CD4-positive, CD25-positive, alpha-beta regulatory T cell (primary cell): ENCODE results near the gene COMMD1. TPM values are rescaled to one million over a fixed set of nuclear protein-coding genes. Genes with fewer than 3 reads are reported as not detected.
"Not testable (repeated sequence)": the region's sequence is repeated elsewhere in the genome, so short reads cannot be mapped to it uniquely, and the experiment has no call there.

ENCODE experiments used
- ATAC-seq, 2 donors: fragments of 150-1000 bp; cut with Tn5 transposase; one replicate each; pipeline ENCODE4 v1.10.0; 2021; ENCODE audit warnings: low read depth in 2 of 2, moderate number of reproducible peaks in 2 of 2, moderate library complexity in 1 of 2
- DNase-seq, 3 donors: peaks; one replicate each; pipeline versions ENCODE4 v3.0.0 to v3.0.0-alpha.2; 2012 to 2022; ENCODE audit warnings: mixed read lengths in 1 of 3
- H3K27ac ChIP-seq: one replicate; pipeline ENCODE4 v1.7.0; 2013; ENCODE audit warnings: mild to moderate bottlenecking, low read length; ENCODE audit not compliant: insufficient read depth, poor library complexity, severe bottlenecking
- H3K27me3 ChIP-seq: one replicate; pipeline ENCODE4 v1.7.0; 2013; ENCODE audit warnings: low read length; ENCODE audit not compliant: control insufficient read depth, insufficient read depth
- H3K36me3 ChIP-seq: one replicate; pipeline ENCODE4 v1.7.0; 2013; ENCODE audit warnings: mild to moderate bottlenecking, low read length, moderate library complexity; ENCODE audit not compliant: control insufficient read depth, insufficient read depth
- H3K4me1 ChIP-seq: 2 replicates; pipeline ENCODE4 v1.7.0; 2013; ENCODE audit warnings: mild to moderate bottlenecking, low read length; ENCODE audit not compliant: insufficient read depth, control insufficient read depth, poor library complexity, severe bottlenecking
- H3K4me3 ChIP-seq: one replicate; pipeline ENCODE4 v1.7.0; 2013; ENCODE audit warnings: low read depth, mild to moderate bottlenecking, low read length, moderate library complexity
- H3K9me3 ChIP-seq, 2 experiments: 1 replicate in 1 of 2; 2 replicates in 1 of 2; pipeline ENCODE4 v1.7.0; 2013; ENCODE audit warnings: low read length in 2 of 2, mild to moderate bottlenecking in 1 of 2, moderate library complexity in 1 of 2; ENCODE audit not compliant: control insufficient read depth in 2 of 2
- H3K27ac Mint-ChIP-seq, 3 donors: one replicate each; pipeline ENCODE4 v1.8.0; 2020 to 2022; ENCODE audit warnings: mild to moderate bottlenecking in 3 of 3, mixed read lengths in 3 of 3, moderate library complexity in 2 of 3
- H3K27me3 Mint-ChIP-seq: one replicate; pipeline ENCODE4 v1.8.0; 2022; ENCODE audit warnings: mild to moderate bottlenecking, mixed read lengths
- H3K36me3 Mint-ChIP-seq: one replicate; pipeline ENCODE4 v1.8.0; 2020; ENCODE audit warnings: mixed read lengths
- H3K4me1 Mint-ChIP-seq, 4 donors: one replicate each; pipeline ENCODE4 v1.8.0; 2020 to 2022; ENCODE audit warnings: mixed read lengths in 4 of 4, mild to moderate bottlenecking in 1 of 4
- H3K4me3 Mint-ChIP-seq, 4 donors: one replicate each; pipeline ENCODE4 v1.8.0; 2020 to 2022; ENCODE audit warnings: mild to moderate bottlenecking in 4 of 4, mixed read lengths in 4 of 4, moderate library complexity in 3 of 4
- H3K9me3 Mint-ChIP-seq, 7 donors: one replicate each; pipeline ENCODE4 v1.8.0; 2020 to 2022; ENCODE audit warnings: mixed read lengths in 7 of 7, mild to moderate bottlenecking in 3 of 7, moderate library complexity in 2 of 7
- polyA plus RNA-seq, 4 donors: library from polyadenylated mRNA; unstranded; fragments of 300-500 nt; fragmentation: Illumina TruSeq; gene quantifications; one replicate each; pipeline ENCODE4 v1.2.3, GENCODE V29; 2021
- total RNA-seq: library from RNA; stranded (reverse); gene quantifications from one replicate; pipeline ENCODE4 v1.2.3, GENCODE V29; 2022

COMMD1 gene
- total and polyA plus RNA-seq, 5 donors from 2014 or later = 21.4 to 79.2 (median 55.0) TPM

DNA sequence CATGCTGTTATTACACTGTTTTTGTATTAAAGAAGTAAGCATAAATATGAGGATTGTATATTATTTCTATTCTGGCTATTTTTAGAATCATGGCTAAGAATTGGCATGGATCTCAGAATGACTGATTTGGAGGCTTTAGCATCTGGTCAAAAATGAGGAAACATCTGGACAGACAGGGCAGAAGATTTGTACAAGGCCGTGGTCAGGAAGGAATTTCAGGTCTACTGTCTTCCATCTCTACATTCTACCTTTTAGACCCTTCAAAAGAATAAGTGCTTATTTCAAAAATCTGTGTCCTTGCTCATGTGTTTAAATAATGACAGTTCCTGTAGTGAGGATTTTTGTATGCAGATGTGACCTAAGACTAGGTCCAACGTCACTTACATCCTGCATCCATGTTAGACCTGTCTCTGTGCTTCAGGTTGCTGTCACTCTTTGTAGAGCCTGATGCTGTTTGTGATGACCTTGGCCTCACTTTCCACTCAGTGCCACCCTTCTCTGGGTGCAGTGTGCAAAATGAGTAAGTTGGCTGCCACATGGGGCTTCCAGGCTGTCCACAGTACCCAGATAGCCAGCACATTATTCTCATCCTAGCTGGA, 235.8 kb downstream of the COMMD1 start:
- H3K36me3 ChIP-seq = no peaks in the 10 kb centered on the region
- no peaks in the 10 kb centered on the region for H3K4me1 ChIP-seq
- no peaks in the 10 kb centered on the region for H3K27me3 Mint-ChIP-seq
- no peak overlapping the region for H3K4me3 Mint-ChIP-seq
- no peak overlapping the region for H3K27ac ChIP-seq
- no peak overlapping the region for H3K4me3 ChIP-seq
- no peak overlapping the region for H3K27ac Mint-ChIP-seq
- H3K4me1 Mint-ChIP-seq = peaks cover 0 to 5% (median 2%) of the 10 kb centered on the region in 4 donors
- DNase-seq (no peak), ATAC-seq (no peak)
- H3K9me3 ChIP-seq = no peaks in the 10 kb centered on the region
- peaks cover 23% of the 10 kb centered on the region for H3K36me3 Mint-ChIP-seq
- peaks cover 0 to 3% (median 0%) of the 10 kb centered on the region in 7 donors for H3K9me3 Mint-ChIP-seq
- no peaks in the 10 kb centered on the region for H3K27me3 ChIP-seq

DNA sequence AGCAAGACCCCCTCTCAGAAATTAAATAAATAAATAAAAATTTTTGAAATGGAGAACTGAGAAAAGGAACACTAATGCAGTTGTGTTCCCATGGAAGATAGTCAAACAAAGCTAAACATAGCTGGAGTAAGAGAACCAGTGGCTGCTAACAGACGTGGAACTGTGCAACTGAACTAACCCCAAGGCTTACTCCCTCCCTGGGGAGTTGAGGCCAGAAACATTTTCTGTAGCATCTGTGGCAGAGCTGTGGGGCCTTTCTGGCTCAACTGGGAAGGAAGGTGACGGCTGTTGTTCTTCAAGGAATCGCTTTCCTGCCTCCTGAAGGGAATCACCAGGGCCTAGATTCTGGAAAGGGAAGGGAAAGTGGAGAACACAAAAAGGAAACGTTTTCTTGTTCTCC, 236.6 kb downstream of the COMMD1 start:
- H3K4me1 ChIP-seq = no peaks in the 10 kb centered on the region
- no peak for DNase-seq
- Mint-ChIP-seq H3K9me3 (peaks cover 0 to 3% (median 0%) of the 10 kb centered on the region in 7 donors), H3K27me3 (no peaks in the 10 kb centered on the region), H3K27ac (no peak overlapping the region), H3K36me3 (peaks cover 18% of the 10 kb centered on the region), H3K4me3 (no peak overlapping the region), H3K4me1 (peaks cover 0 to 6% (median 5%) of the 10 kb centered on the region in 4 donors)
- H3K4me3 ChIP-seq = no peak overlapping the region
- no peak overlapping the region for H3K27ac ChIP-seq
- ATAC-seq = no peak
- H3K9me3 ChIP-seq = no peaks in the 10 kb centered on the region
- no peaks in the 10 kb centered on the region for H3K36me3 ChIP-seq
- H3K27me3 ChIP-seq = no peaks in the 10 kb centered on the region

DNA sequence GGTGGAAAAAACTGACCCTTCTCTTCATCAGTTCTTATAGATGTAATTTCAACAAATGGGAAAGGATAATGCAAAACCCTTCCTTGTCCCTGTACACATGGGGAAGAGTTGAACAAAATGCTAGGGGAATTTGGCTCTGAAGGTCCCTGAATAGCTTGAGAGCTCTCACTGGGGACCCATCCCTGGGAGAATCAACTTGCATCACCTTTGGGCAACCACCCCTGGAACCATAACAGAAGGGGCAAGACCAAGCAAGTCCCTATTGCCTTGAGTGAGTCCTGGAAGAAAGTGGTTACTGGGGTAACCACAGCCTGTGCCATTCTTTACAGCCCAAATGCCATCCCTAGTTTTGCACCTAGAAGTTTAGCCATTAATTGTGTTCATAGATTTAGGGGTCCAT, 238.2 kb downstream of the COMMD1 start:
- no peaks in the 10 kb centered on the region for H3K4me1 ChIP-seq
- ATAC-seq (no peak), DNase-seq (no peak)
- H3K36me3 ChIP-seq = no peaks in the 10 kb centered on the region
- Mint-ChIP-seq H3K27ac (no peak overlapping the region), H3K9me3 (peaks cover 0 to 3% (median 0%) of the 10 kb centered on the region in 7 donors), H3K4me3 (no peak overlapping the region), H3K36me3 (peaks cover 14% of the 10 kb centered on the region), H3K27me3 (no peaks in the 10 kb centered on the region), H3K4me1 (peaks cover 0 to 6% (median 4%) of the 10 kb centered on the region in 4 donors)
- H3K27ac ChIP-seq = no peak overlapping the region
- H3K4me3 ChIP-seq = no peak overlapping the region
- H3K9me3 ChIP-seq = no peaks in the 10 kb centered on the region
- H3K27me3 ChIP-seq = no peaks in the 10 kb centered on the region

- Histone ChIP-seq H3K27me3 (no peaks in the 10 kb centered on the region), H3K27ac (no peak overlapping the region), H3K9me3 (no peaks in the 10 kb centered on the region), H3K36me3 (no peaks in the 10 kb centered on the region), H3K4me1 (no peaks in the 10 kb centered on the region), H3K4me3 (no peak overlapping the region)
- H3K9me3 Mint-ChIP-seq = peaks cover 0 to 3% (median 0%) of the 10 kb centered on the region in 7 donors
- H3K4me3 Mint-ChIP-seq = no peak overlapping the region
- H3K36me3 Mint-ChIP-seq = peaks cover 14% of the 10 kb centered on the region
- ATAC-seq (no peak), DNase-seq (no peak)
- H3K27ac Mint-ChIP-seq = no peak overlapping the region
- no peaks in the 10 kb centered on the region for H3K27me3 Mint-ChIP-seq
- peaks cover 0 to 6% (median 2%) of the 10 kb centered on the region in 4 donors for H3K4me1 Mint-ChIP-seq
Observed at GRCh38 chr2:62144689-62145477, 239.4 kb downstream of the COMMD1 start.

DNA sequence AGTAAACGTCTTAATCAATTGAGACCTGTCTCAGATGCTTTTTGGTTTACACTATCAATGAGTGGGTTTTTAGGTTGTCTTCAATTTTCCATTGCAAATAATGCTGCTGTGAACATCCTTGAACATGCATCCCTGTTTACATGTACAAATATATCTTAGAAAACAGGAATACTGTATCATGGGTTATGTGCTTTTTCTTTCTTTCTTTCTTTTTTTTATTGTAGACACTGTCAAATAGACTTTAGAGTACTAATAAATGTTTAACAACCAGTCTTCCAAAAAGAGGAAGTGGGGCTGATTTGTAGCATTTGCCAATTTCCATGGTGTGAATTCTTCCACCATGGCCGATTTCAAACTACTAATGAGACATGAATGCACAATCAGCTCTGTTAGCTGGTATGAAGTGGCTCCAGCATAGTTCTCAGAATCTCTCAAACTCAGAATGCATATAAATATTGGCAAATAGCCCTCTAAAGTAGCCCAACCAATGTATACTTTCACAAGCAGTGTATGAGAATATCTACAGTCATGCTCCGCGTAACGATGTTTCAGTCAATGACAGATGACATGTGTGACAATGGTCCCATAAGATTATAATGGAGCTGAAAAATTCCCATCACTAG, 240.1 kb downstream of the COMMD1 start:
- H3K9me3 Mint-ChIP-seq = peaks cover 0 to 3% (median 0%) of the 10 kb centered on the region in 7 donors
- ATAC-seq (no peak), DNase-seq (no peak)
- no peak overlapping the region for H3K4me3 ChIP-seq
- no peaks in the 10 kb centered on the region for H3K4me1 ChIP-seq
- H3K27me3 ChIP-seq = no peaks in the 10 kb centered on the region
- H3K4me1 Mint-ChIP-seq = peaks cover 0 to 6% (median 0%) of the 10 kb centered on the region in 4 donors
- no peaks in the 10 kb centered on the region for H3K9me3 ChIP-seq
- no peak overlapping the region for H3K4me3 Mint-ChIP-seq
- H3K27me3 Mint-ChIP-seq = no peaks in the 10 kb centered on the region
- H3K36me3 ChIP-seq = no peaks in the 10 kb centered on the region
- H3K27ac Mint-ChIP-seq = no peak overlapping the region
- no peak overlapping the region for H3K27ac ChIP-seq
- peaks cover 14% of the 10 kb centered on the region for H3K36me3 Mint-ChIP-seq

DNA sequence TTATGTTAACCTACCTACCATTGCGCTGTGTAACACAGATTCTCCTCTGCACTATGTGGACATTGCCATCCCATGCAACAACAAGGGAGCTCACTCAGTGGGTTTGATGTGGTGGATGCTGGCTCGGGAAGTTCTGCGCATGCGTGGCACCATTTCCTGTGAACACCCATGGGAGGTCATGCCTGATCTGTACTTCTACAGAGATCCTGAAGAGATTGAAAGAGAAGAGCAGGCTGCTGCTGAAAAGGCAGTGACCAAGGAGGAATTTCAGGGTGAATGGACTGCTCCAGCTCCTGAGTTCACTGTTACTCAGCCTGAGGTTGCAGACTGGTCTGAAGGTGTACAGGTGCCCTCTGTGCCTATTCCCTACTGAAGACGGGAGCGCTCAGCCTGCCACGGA, 241.3 kb downstream of the COMMD1 start:
- not testable (repeated sequence) for H3K9me3 Mint-ChIP-seq, H3K9me3 ChIP-seq, H3K27ac ChIP-seq, H3K4me1 ChIP-seq, H3K4me3 ChIP-seq, H3K36me3 ChIP-seq, ATAC-seq, H3K4me3 Mint-ChIP-seq, H3K4me1 Mint-ChIP-seq, H3K27me3 Mint-ChIP-seq, H3K36me3 Mint-ChIP-seq, H3K27me3 ChIP-seq
- DNase-seq = peak in 1 of 3 donors; percentile 13
- peak overlapping the region in 1 of 3 donors; percentile 11 for H3K27ac Mint-ChIP-seq

- DNase-seq = no peak
- no peaks in the 10 kb centered on the region for H3K27me3 Mint-ChIP-seq
Observed at GRCh38 chr2:62147610-62148301, 242.3 kb downstream of the COMMD1 start.

More at GRCh38 chr2:62147610-62148301, 242.3 kb downstream of the COMMD1 start:
- H3K4me3 ChIP-seq = no peak overlapping the region
- no peaks in the 10 kb centered on the region for H3K27me3 ChIP-seq
- no peaks in the 10 kb centered on the region for H3K4me1 ChIP-seq
- Mint-ChIP-seq H3K4me3 (no peak overlapping the region), H3K27ac (peak overlapping the region in 1 of 3 donors; percentile 32), H3K36me3 (peaks cover 10% of the 10 kb centered on the region), H3K4me1 (peaks cover 0 to 6% (median 0%) of the 10 kb centered on the region in 4 donors), H3K9me3 (peaks cover 0 to 3% (median 0%) of the 10 kb centered on the region in 7 donors)
- no peak for ATAC-seq
- H3K27ac ChIP-seq = no peak overlapping the region
- no peaks in the 10 kb centered on the region for H3K9me3 ChIP-seq
- no peaks in the 10 kb centered on the region for H3K36me3 ChIP-seq
